ENCODE results near the gene PCCA.

DNA sequence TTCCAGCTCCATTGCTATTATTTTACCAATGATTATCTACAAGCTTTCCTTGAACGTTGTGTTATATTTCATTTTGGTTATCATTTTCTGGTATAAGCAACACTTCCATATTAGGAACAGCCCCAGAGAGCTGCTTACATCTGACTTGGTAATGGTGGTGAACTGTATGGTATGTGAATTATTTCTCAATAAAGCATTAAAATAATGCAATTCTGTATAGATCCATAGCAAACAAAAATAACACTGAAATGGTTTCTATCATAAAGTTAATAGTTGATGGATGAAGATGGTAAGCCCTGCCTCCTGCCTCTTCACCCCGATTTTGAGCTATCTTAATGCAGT is 472.2 kb downstream of the PCCA start:
- TF ChIP-seq CTCF (IDR thresholded peaks at IDR 0.05; ENCODE audit: low read depth, low read length) (no peak), EZH2phosphoT487 (IDR thresholded peaks at IDR 0.05; ENCODE audit: low read depth) (no peak)
